ENCODE results near the gene MARCHF10. TPM values are rescaled to one million over a fixed set of nuclear protein-coding genes. Genes with fewer than 3 reads are reported as not detected.

MARCHF10 gene
- total RNA-seq, 1 donor from 2014 or later = not detected

DNA sequence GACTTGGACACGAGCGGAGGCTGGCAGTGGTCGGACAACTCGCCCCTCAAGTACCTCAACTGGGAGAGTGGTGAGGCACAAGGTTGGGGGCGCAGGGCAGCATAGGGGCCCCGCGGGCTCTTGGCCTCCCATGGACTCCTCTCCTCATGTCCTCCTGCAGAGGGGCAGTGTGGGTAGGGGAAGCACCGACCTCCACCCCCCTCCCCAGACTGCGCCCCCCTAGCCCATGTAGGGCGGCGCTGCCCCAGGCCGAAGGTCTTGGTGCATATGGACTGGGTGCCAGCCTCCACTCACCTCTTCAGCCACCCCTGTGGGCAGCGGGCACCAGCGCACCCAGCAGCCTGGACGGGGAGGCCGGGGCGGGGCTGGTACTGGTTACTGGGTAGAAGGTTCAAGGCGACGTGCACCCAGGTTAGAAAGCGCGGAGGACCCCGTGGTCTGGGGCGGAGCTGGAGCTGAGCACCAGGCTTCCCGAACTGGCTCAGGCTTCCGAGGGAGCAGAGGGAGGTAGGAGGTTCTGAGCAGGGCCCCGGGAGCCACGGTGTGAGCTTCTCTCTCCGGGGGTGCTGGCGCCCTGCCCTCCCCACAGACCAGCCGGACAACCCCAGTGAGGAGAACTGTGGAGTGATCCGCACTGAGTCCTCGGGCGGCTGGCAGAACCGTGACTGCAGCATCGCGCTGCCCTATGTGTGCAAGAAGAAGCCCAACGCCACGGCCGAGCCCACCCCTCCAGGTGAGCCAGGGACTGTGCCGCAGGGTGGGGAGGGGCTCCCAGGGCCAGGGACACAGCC, 141.1 kb downstream of the MARCHF10 start:
- no peak for DNase-seq
- Mint-ChIP-seq H3K36me3 (ENCODE audit: low read depth) (no peaks in the 10 kb centered on the region), H3K4me3 (no peak overlapping the region), H3K27me3 (peaks cover 16% of the 10 kb centered on the region), H3K27ac (no peak overlapping the region), H3K4me1 (no peaks in the 10 kb centered on the region), H3K9me3 (no peaks in the 10 kb centered on the region)
- intact Hi-C loops (cut with micrococcal nuclease) = no loop called here

DNA sequence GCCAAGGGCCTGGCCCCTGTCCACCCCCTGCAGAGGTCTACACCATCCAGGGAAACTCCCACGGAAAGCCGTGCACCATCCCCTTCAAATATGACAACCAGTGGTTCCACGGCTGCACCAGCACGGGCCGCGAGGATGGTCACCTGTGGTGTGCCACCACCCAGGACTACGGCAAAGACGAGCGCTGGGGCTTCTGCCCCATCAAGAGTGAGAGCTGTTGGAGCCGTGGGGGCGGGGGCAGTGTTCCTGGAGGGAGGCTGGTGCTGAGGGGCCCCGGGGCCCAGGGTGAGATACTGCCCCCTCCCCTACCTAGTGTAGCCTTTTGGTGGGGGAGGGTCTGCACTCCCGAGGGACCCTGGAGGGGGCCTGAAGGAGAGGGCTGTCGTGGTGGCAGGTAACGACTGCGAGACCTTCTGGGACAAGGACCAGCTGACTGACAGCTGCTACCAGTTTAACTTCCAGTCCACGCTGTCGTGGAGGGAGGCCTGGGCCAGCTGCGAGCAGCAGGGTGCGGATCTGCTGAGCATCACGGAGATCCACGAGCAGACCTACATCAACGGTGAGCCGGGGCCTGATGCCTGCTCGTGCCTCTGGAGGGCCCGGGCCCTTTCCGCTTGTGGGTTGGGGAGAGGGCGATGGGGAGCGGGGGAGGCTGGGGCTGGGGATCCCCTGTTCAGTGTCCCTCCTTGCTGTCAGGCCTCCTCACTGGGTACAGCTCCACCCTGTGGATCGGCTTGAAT, 141.9 kb downstream of the MARCHF10 start:
- no peak overlapping the region for H3K27ac Mint-ChIP-seq
- no peak overlapping the region for H3K4me3 Mint-ChIP-seq
- H3K9me3 Mint-ChIP-seq = no peaks in the 10 kb centered on the region
- intact Hi-C loops (cut with micrococcal nuclease) = no loop called here
- DNase-seq = no peak
- H3K27me3 Mint-ChIP-seq = peaks cover 19% of the 10 kb centered on the region
- no peaks in the 10 kb centered on the region for H3K36me3 Mint-ChIP-seq (ENCODE audit: low read depth)
- H3K4me1 Mint-ChIP-seq = no peaks in the 10 kb centered on the region

DNA sequence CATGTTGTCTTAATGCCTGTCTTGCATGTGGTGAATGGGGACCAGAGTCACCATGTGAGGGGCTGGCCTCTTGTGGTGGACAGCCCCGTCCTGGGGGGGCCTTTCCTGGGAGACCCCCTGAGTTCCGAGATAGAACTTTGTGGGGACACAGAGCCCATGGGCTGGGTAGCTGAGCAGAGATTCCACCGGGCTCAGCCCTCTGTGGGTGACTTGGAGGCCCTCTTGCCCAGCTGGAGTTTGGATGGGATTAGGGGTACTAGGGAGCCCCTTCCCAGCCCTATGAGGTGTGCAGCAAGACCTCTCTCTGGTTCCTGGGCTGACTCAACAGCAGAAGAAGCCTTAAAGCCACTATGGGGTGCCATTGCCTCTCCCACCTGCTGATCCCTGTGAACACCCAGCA, 142.5 kb downstream of the MARCHF10 start:
- peaks cover 5% of the 10 kb centered on the region for H3K9me3 Mint-ChIP-seq
- intact Hi-C loops (cut with micrococcal nuclease) = no loop called here
- no peak overlapping the region for H3K27ac Mint-ChIP-seq
- no peak for DNase-seq
- peaks cover 25% of the 10 kb centered on the region for H3K27me3 Mint-ChIP-seq
- no peaks in the 10 kb centered on the region for H3K36me3 Mint-ChIP-seq (ENCODE audit: low read depth)
- H3K4me3 Mint-ChIP-seq = no peak overlapping the region
- no peaks in the 10 kb centered on the region for H3K4me1 Mint-ChIP-seq

DNA sequence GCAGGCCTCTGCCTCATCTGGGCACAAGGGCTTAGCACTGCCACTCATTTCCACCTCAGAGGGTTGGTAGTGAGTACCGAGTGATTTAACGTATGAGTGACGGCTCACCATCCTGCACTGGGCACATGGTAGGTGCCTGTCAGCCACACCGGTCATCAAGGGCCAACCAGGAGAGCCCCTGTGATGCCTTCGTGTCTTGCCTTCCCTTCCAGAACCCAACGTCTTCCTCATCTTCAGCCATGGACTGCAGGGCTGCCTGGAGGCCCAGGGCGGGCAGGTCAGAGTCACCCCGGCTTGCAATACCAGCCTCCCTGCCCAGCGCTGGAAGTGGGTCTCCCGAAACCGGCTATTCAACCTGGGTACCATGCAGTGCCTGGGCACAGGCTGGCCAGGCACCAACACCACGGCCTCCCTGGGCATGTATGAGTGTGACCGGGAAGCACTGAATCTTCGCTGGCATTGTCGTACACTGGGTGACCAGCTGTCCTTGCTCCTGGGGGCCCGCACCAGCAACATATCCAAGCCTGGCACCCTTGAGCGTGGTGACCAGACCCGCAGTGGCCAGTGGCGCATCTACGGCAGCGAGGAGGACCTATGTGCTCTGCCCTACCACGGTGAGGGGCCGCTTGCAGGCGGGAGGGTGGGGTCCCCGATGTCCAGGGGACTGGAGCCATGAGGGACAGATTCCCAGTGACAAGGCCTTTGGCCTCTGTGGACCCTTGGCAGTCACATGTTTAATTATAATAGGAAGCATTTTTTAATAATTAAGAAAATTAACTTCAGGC, 143.6 kb downstream of the MARCHF10 start:
- Mint-ChIP-seq H3K36me3 (ENCODE audit: low read depth) (no peaks in the 10 kb centered on the region), H3K27me3 (peaks cover 33% of the 10 kb centered on the region), H3K27ac (no peak overlapping the region), H3K4me3 (no peak overlapping the region), H3K9me3 (peaks cover 6% of the 10 kb centered on the region), H3K4me1 (no peaks in the 10 kb centered on the region)
- no peak for DNase-seq
- intact Hi-C loops (cut with micrococcal nuclease) = no loop called here

DNA sequence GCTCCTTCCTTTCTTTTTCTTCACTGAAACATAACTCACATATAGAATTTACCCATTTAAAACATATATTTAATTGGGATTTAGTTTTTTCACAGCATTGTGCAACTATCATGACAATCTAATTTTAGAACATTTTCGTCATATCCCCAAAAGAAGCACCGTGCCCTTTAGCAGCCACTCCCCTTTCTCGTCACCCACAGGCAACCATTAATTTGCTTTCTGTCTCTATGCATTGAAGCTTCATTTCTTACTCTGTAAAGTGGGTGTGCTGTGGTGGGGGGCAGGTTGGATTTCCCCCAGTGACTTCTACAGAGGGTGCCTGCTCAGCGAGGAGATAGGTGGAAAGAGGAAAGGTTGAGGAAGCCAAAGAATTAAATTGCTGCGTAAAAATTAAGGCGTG, 144.8 kb downstream of the MARCHF10 start:
- peaks cover 39% of the 10 kb centered on the region for H3K27me3 Mint-ChIP-seq
- no peaks in the 10 kb centered on the region for H3K4me1 Mint-ChIP-seq
- intact Hi-C loops (cut with micrococcal nuclease) = no loop called here
- peaks cover 6% of the 10 kb centered on the region for H3K9me3 Mint-ChIP-seq
- no peaks in the 10 kb centered on the region for H3K36me3 Mint-ChIP-seq (ENCODE audit: low read depth)
- DNase-seq = no peak
- no peak overlapping the region for H3K4me3 Mint-ChIP-seq
- H3K27ac Mint-ChIP-seq = no peak overlapping the region

DNA sequence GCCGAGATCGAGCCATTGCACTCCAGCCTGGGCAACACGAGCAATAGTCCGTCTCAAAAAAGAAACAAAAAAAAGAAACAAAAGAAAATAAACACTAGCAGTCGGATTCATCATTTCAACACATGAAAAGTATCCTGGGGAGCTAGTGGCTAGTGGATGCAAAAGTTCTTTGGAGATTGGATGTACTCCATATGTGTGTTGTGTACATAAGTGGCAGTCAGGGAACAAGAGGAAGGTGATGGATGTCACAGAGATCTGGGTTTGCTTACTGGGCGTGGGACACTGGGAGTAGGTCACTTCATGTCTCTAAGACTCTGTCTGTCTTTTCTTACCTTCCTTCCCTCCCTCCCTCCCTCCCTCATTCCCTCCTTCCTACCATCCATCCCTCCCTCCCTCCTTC, 145.3 kb downstream of the MARCHF10 start:
- Mint-ChIP-seq H3K4me3 (no peak overlapping the region), H3K27me3 (peaks cover 43% of the 10 kb centered on the region), H3K4me1 (no peaks in the 10 kb centered on the region), H3K9me3 (peaks cover 6% of the 10 kb centered on the region), H3K27ac (no peak overlapping the region), H3K36me3 (ENCODE audit: low read depth) (no peaks in the 10 kb centered on the region)
- intact Hi-C loops (cut with micrococcal nuclease) = no loop called here
- no peak for DNase-seq

DNA sequence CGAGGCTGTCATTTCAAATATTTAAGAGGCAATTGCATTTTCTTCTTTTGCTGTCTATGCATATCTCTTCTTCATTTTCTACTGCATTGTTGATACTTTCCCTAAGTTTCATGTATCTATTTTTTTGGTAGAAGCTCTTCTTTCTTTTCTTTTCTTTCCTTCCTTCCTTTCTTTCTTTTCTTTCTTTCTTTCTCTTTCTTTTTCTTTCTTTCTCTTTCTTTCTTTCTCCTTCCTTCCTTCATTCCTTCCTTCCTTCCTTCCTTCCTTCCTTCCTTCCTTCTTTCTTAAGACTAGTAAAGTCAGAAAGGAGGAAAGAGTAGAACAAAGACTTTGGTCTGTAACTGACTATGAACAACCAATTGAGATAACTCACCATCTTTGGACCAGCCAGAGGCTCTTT, 146.8 kb downstream of the MARCHF10 start:
- Mint-ChIP-seq H3K27ac (no peak overlapping the region), H3K27me3 (peaks cover 55% of the 10 kb centered on the region), H3K4me1 (no peaks in the 10 kb centered on the region), H3K4me3 (no peak overlapping the region), H3K9me3 (peaks cover 6% of the 10 kb centered on the region), H3K36me3 (ENCODE audit: low read depth) (no peaks in the 10 kb centered on the region)
- no peak for DNase-seq
- intact Hi-C loops (cut with micrococcal nuclease) = no loop called here

DNA sequence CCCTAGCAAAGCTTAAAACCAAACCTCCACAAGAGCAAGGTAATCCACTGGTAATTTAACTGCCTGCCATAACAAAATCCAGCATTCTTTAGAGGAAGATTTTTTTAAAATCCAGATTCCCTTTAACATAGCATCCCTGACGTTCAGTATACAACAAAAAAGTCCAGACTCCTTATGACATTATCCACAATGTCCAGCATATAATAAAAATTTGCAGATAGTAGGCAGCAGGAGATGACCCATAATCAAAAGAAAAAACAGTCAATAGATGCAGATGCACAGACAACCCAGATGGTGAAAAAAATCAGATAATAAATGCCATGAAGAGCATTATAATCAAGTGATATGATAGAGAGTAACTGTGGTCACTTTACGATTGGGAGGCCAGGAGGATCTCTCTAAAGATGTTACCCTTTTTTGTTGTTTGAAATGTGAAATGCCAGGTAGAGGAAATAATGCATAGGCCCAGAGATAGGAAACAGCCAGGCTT, 147.4 kb downstream of the MARCHF10 start:
- Mint-ChIP-seq H3K27ac (no peak overlapping the region), H3K9me3 (peaks cover 6% of the 10 kb centered on the region), H3K4me3 (no peak overlapping the region), H3K27me3 (peaks cover 61% of the 10 kb centered on the region), H3K36me3 (ENCODE audit: low read depth) (no peaks in the 10 kb centered on the region), H3K4me1 (no peaks in the 10 kb centered on the region)
- intact Hi-C loops (cut with micrococcal nuclease) = no loop called here
- DNase-seq = no peak

DNA sequence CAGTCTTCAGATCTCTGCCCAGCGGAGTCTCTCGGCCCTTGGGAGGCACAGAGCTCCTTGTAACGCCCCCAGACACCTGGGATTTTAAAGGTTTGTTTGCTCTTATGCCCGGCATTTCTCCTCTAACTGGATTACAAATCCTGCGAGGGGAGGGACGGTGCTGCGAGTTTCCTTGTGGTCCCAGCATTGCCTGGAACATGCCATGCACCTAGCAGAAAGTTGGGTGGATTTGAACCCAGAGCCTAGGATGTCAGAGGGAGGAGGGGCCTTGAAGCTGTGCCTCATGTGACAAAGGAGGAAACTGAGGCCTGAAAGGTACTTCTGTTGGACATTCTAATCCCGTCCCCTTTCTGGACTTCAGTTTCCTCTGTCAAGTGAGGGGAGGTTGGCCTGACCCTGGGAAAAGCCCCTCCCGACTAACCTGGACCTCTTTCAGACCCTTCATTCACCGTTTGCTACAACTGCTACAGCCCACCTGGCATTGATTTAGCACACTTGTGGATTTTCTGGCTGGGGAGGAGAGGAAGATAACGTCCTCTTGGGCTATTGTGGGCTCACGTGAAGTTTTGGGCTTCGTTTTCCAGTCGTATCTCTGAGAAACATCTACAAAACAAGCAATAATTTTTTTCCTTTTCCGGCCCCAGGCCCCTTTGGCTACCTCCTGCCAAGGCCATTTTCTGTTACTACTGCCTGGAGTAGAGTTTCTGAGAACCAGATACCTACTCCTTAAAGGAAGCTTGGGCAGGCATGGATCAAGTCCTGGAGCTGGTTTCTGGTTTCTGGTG, 149.8 kb downstream of the MARCHF10 start:
- H3K27ac Mint-ChIP-seq = no peak overlapping the region
- intact Hi-C loops (cut with micrococcal nuclease) = no loop called here
- no peak overlapping the region for H3K4me3 Mint-ChIP-seq
- peaks cover 6% of the 10 kb centered on the region for H3K9me3 Mint-ChIP-seq
- peaks cover 8% of the 10 kb centered on the region for H3K4me1 Mint-ChIP-seq
- H3K27me3 Mint-ChIP-seq = peaks cover 69% of the 10 kb centered on the region
- no peak for DNase-seq
- no peaks in the 10 kb centered on the region for H3K36me3 Mint-ChIP-seq (ENCODE audit: low read depth)

DNA sequence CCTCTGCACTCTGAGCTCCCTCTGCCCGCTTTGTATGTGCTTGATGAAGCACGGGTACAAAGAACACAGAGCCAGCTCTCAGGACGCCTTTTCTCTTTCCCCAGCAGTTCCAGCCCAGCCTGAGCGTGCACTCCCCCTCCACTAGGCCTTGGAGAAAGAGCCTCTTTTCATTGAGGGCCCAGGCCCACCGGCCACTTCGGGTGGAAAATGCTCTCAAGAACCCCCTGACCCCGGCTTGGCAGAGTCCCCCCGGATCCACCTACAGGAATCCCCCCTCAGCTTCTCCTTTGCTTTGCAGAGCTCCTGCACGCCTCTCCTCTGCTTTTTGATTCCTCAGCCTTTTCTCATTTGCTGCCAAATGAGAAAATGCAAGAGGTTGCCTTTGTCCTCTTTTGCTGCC, 150.4 kb downstream of the MARCHF10 start:
- Mint-ChIP-seq H3K4me3 (no peak overlapping the region), H3K36me3 (ENCODE audit: low read depth) (no peaks in the 10 kb centered on the region), H3K4me1 (peaks cover 12% of the 10 kb centered on the region), H3K9me3 (peaks cover 6% of the 10 kb centered on the region), H3K27me3 (peaks cover 65% of the 10 kb centered on the region), H3K27ac (no peak overlapping the region)
- intact Hi-C loops (cut with micrococcal nuclease) = no loop called here
- no peak for DNase-seq

DNA sequence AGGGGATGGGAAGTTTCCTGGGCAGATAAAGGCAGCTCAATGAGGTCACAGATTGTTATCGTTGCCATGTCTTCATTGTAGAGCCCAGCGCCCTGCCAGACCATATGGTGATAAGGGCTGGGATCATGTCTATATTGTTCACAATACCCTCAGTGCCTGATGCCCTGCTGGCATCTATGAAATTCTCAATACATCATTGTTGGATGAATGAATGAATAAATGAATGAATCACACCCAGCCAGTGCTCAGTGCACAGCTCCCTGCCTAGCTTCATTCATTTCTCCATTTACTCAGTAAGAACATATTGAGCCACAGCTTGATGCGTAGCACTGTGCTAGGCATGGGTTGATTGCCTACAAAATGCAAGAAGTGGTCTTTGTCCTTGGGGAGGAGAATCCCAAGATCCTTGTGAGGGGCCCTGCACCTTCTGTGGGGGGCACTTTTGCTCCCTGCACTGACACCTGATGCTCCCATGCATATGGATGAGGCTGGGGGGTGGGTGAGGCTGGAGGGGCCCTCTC, 150.9 kb downstream of the MARCHF10 start:
- no peak overlapping the region for H3K27ac Mint-ChIP-seq
- no peak for DNase-seq
- peaks cover 6% of the 10 kb centered on the region for H3K9me3 Mint-ChIP-seq
- H3K4me3 Mint-ChIP-seq = no peak overlapping the region
- no peaks in the 10 kb centered on the region for H3K36me3 Mint-ChIP-seq (ENCODE audit: low read depth)
- intact Hi-C loops (cut with micrococcal nuclease) = no loop called here
- H3K27me3 Mint-ChIP-seq = peaks cover 66% of the 10 kb centered on the region
- H3K4me1 Mint-ChIP-seq = peaks cover 17% of the 10 kb centered on the region

DNA sequence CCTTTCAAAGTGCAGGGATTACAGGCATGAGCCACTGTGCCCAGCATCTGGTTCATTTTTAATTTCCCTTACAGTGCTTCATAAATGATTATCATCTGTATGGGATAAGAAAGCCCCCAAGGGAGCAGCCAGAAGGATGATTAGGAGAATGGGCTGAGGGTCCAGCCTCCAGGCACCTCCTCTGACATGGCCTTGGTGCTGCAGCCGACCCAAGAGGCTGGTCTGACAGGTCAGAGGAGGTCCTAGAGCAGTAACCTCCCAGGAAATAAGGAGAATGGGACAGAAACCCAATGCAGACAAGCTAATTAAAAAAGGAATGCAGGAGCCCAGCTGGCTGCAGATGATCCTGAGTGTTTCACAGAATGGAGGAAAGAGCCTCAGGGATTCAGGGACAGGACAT, 151.7 kb downstream of the MARCHF10 start:
- Mint-ChIP-seq H3K4me1 (peaks cover 20% of the 10 kb centered on the region), H3K27ac (no peak overlapping the region), H3K9me3 (peaks cover 6% of the 10 kb centered on the region), H3K27me3 (peaks cover 71% of the 10 kb centered on the region), H3K36me3 (ENCODE audit: low read depth) (no peaks in the 10 kb centered on the region), H3K4me3 (no peak overlapping the region)
- intact Hi-C loops (cut with micrococcal nuclease) = no loop called here
- no peak for DNase-seq

DNA sequence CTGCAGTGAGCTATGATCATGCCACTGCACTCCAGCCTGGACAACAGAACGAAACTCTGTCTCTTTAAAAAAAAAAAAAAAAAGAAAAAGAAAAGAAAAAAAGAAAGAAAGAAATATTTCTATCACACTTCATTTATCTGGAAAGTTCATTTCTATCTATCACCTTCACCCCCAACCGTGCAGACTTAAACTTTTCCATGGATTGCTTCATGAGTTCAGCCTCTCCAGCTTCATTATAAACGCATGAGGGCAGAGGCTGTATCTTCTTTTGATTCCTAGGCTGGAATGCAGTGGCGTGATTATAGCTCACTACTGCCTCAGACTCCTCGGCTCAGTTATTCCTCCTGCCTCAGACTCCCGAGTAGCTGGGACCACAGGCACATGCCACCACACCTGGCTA, 152.5 kb downstream of the MARCHF10 start:
- no peak overlapping the region for H3K4me3 Mint-ChIP-seq
- no peak overlapping the region for H3K27ac Mint-ChIP-seq
- H3K36me3 Mint-ChIP-seq (ENCODE audit: low read depth) = no peaks in the 10 kb centered on the region
- peaks cover 20% of the 10 kb centered on the region for H3K4me1 Mint-ChIP-seq
- peaks cover 2% of the 10 kb centered on the region for H3K9me3 Mint-ChIP-seq
- intact Hi-C loops (cut with micrococcal nuclease) = no loop called here
- no peak for DNase-seq
- peaks cover 72% of the 10 kb centered on the region for H3K27me3 Mint-ChIP-seq

All from activated CD4-positive, alpha-beta T cell treated with anti-CD3 and anti-CD28 coated beads, Interleukin-2, amount 10 ng/mL, durations not matched to agents 24 days and 14 days (primary cell).